HepG2 (cell line): ENCODE results near the gene ASPHD1. TPM values are rescaled to one million over a fixed set of nuclear protein-coding genes. Genes with fewer than 3 reads are reported as not detected.
A peak's percentile ranks its signal among the peaks of the same experiment; 100 is the strongest.

Experiments used
- ARNT ChIP-seq: fragments of 450-650 bp; IDR thresholded peaks from 2 replicates; pipeline ENCODE4 v1.6.1; 2017
- ASH2L ChIP-seq: fragments of 300-600, 200-600 bp; sonication (generic); IDR thresholded peaks from 2 replicates; pipeline ENCODE4 v1.7.0; 2017; ENCODE audit warnings: low read depth, mild to moderate bottlenecking, moderate library complexity, mixed read lengths, low read length; ENCODE audit not compliant: insufficient read length
- EEA1 ChIP-seq: sonication (generic); formaldehyde crosslinking; IDR thresholded peaks from 2 replicates; pipeline ENCODE4 v1.5.1; 2020; ENCODE audit warnings: mild to moderate bottlenecking, missing genetic modification reagents, borderline replicate concordance
- POLR2A ChIP-seq, 2 experiments: IDR thresholded peaks; 2 replicates each; pipeline ENCODE4 v1.6.1; 2011; ENCODE audit warnings: low read depth in 2 of 2, low read length in 2 of 2, mild to moderate bottlenecking in 1 of 2, moderate library complexity in 1 of 2; ENCODE audit not compliant: insufficient read depth in 1 of 2
- SYNCRIP ChIP-seq: fragments of 200-400 bp; formaldehyde crosslinking; IDR thresholded peaks from 2 replicates; pipeline ENCODE4 v1.6.1; 2018; ENCODE audit warnings: mild to moderate bottlenecking, low read depth, low read length; ENCODE audit not compliant: insufficient read depth
- ZNF101 ChIP-seq: sonication (generic); formaldehyde crosslinking; IDR thresholded peaks from 2 replicates; pipeline ENCODE4 v1.4.0; 2020; ENCODE audit warnings: mild to moderate bottlenecking, low read depth, missing genetic modification reagents, borderline replicate concordance
- ZNF775 ChIP-seq: sonication (generic); formaldehyde crosslinking; IDR thresholded peaks from 2 replicates; pipeline ENCODE4 v1.4.0; 2020; ENCODE audit warnings: missing genetic modification reagents, mild to moderate bottlenecking, moderate library complexity, borderline replicate concordance
- ZNF782 ChIP-seq: sonication (generic); formaldehyde crosslinking; IDR thresholded peaks from 2 replicates; pipeline ENCODE4 v1.4.0; 2020; ENCODE audit warnings: missing genetic modification reagents, mild to moderate bottlenecking, borderline replicate concordance
- ZNF850 ChIP-seq: sonication (generic); formaldehyde crosslinking; conservative IDR thresholded peaks from 2 replicates; pipeline ENCODE4 v1.9.0; 2021; ENCODE audit warnings: mild to moderate bottlenecking, missing genetic modification reagents
- polyA plus RNA-seq, 8 experiments: library from polyadenylated mRNA; depleted of rRNA in 3 of 8; stranded (reverse) in 7 of 8; unstranded in 1 of 8; fragments of >200 nt; fragmentation: Illumina TruSeq in 4 of 8; extraction: Trizol in 4 of 8; gene quantifications; 2 replicates each; pipeline versions ENCODE4 v1.2.1 to v1.2.3, GENCODE V29; 2011 to 2016; ENCODE audit warnings: low read depth in 4 of 8, missing spikeins in 1 of 8, mixed read lengths in 1 of 8; ENCODE audit not compliant: insufficient read depth in 1 of 8
- total RNA-seq, 5 experiments: library from RNA; depleted of rRNA; stranded (reverse); fragments of >200 nt; fragmentation: Illumina TruSeq; extraction: Trizol; gene quantifications; 2 replicates each; pipeline ENCODE4 v1.2.3, GENCODE V29; 2016; ENCODE audit warnings: low read depth in 1 of 5
- TF ChIP-seq, protein P1 (sequence below): sonication (generic); formaldehyde crosslinking; IDR thresholded peaks from 2 replicates; pipeline ENCODE4 v1.4.0; 2020; ENCODE audit warnings: low read depth, mild to moderate bottlenecking, missing genetic modification reagents
- TF ChIP-seq, protein P2 (sequence below): sonication (generic); formaldehyde crosslinking; IDR thresholded peaks from 2 replicates; pipeline ENCODE4 v1.4.0; 2020; ENCODE audit warnings: missing genetic modification reagents, borderline replicate concordance
- TF ChIP-seq, protein P3 (sequence below): IDR thresholded peaks from 2 replicates; pipeline ENCODE4 v1.6.1; 2016; ENCODE audit warnings: low read depth
- TF ChIP-seq, protein P4 (sequence below): conservative IDR thresholded peaks from 2 replicates; pipeline ENCODE4 v1.6.1; 2018; ENCODE audit warnings: missing genetic modification reagents

The ASPHD1 gene
- total and polyA plus RNA-seq, 2 of the 13 experiments (the other 11 are each of a cell fraction or from before 2014, with no cell fraction given), result 13.1 to 19.7 TPM

DNA sequence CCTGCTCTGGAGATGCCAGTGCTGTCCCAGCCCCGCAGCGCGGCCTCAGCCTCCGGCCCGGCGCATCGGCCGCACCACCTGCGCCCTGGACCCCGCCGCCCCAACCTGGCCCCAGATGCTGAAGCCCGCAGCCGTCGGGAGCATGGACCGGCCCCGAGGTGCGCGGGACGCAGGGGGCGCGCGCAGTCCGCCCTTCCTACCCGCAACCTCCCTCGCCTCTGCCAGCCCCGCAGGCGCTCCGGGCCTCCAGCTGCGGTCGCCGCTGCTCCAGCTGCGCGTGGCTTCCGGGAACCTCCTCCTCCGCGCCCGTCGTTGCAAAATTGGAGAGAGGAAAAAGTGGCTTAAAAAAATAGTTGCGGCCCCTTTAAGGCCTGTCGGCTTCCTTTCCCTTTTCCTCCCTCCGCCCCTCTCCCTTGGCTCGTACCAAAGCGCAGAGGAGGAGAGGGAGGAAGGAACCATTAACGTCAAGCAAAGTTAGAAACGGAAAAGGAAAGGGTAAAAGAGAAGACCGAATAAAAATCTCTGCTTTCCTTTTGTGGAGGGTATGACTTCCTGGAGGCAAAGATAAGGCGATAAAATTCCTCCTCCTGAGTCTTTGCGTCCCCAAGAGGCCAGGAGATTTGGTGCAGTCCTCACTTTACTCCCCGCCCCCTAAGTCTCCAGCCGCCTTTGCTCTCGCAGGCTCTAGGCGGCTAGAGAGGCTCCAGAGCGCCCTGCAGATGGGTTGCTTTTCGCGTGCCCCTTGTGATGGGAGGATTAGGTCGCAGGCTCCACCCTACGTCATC is 37.2 kb upstream of the ASPHD1 start, which contains the start of gene CDIPT (continued):
- TF ChIP-seq, protein P1, sequence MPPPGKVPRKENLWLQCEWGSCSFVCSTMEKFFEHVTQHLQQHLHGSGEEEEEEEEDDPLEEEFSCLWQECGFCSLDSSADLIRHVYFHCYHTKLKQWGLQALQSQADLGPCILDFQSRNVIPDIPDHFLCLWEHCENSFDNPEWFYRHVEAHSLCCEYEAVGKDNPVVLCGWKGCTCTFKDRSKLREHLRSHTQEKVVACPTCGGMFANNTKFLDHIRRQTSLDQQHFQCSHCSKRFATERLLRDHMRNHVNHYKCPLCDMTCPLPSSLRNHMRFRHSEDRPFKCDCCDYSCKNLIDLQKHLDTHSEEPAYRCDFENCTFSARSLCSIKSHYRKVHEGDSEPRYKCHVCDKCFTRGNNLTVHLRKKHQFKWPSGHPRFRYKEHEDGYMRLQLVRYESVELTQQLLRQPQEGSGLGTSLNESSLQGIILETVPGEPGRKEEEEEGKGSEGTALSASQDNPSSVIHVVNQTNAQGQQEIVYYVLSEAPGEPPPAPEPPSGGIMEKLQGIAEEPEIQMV, result peak; percentile 15; the same call in 1 of the 2 replicates
- TF ChIP-seq ZNF850 (CRISPR knock-in tag) (no peak), ARNT (no peak), EEA1 (peak; percentile 98), ZNF775 (CRISPR knock-in tag) (no peak), ASH2L (peak; percentile 74), SYNCRIP (no peak), ZNF782 (no peak), POLR2A (IDR thresholded peaks at IDR 0.05; ENCODE audit: insufficient read depth in 1 of 2, low read depth in 2 of 2, low read length in 2 of 2) (peak; percentile 42 to 64), ZNF101 (CRISPR knock-in tag) (no peak)
- TF ChIP-seq, protein P2, sequence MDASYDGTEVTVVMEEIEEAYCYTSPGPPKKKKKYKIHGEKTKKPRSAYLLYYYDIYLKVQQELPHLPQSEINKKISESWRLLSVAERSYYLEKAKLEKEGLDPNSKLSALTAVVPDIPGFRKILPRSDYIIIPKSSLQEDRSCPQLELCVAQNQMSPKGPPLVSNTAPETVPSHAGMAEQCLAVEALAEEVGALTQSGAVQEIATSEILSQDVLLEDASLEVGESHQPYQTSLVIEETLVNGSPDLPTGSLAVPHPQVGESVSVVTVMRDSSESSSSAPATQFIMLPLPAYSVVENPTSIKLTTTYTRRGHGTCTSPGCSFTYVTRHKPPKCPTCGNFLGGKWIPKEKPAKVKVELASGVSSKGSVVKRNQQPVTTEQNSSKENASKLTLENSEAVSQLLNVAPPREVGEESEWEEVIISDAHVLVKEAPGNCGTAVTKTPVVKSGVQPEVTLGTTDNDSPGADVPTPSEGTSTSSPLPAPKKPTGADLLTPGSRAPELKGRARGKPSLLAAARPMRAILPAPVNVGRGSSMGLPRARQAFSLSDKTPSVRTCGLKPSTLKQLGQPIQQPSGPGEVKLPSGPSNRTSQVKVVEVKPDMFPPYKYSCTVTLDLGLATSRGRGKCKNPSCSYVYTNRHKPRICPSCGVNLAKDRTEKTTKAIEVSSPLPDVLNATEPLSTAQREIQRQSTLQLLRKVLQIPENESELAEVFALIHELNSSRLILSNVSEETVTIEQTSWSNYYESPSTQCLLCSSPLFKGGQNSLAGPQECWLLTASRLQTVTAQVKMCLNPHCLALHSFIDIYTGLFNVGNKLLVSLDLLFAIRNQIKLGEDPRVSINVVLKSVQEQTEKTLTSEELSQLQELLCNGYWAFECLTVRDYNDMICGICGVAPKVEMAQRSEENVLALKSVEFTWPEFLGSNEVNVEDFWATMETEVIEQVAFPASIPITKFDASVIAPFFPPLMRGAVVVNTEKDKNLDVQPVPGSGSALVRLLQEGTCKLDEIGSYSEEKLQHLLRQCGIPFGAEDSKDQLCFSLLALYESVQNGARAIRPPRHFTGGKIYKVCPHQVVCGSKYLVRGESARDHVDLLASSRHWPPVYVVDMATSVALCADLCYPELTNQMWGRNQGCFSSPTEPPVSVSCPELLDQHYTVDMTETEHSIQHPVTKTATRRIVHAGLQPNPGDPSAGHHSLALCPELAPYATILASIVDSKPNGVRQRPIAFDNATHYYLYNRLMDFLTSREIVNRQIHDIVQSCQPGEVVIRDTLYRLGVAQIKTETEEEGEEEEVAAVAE, result peak; percentile 51; the same call in 1 of the 2 replicates
- TF ChIP-seq, protein P3, sequence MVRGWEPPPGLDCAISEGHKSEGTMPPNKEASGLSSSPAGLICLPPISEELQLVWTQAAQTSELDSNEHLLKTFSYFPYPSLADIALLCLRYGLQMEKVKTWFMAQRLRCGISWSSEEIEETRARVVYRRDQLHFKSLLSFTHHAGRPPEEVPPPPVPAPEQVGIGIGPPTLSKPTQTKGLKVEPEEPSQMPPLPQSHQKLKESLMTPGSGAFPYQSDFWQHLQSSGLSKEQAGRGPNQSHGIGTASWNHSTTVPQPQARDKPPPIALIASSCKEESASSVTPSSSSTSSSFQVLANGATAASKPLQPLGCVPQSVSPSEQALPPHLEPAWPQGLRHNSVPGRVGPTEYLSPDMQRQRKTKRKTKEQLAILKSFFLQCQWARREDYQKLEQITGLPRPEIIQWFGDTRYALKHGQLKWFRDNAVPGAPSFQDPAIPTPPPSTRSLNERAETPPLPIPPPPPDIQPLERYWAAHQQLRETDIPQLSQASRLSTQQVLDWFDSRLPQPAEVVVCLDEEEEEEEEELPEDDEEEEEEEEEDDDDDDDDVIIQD (CRISPR knock-in tag), result peak; percentile 93; the same call in 1 of the 2 replicates
- TF ChIP-seq, protein P4, sequence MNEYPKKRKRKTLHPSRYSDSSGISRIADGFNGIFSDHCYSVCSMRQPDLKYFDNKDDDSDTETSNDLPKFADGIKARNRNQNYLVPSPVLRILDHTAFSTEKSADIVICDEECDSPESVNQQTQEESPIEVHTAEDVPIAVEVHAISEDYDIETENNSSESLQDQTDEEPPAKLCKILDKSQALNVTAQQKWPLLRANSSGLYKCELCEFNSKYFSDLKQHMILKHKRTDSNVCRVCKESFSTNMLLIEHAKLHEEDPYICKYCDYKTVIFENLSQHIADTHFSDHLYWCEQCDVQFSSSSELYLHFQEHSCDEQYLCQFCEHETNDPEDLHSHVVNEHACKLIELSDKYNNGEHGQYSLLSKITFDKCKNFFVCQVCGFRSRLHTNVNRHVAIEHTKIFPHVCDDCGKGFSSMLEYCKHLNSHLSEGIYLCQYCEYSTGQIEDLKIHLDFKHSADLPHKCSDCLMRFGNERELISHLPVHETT (CRISPR knock-in tag), result no peak; the same call in 1 of the 2 replicates
